Stimulated activated CD4-positive, alpha-beta T cell treated with anti-CD3 and anti-CD28 coated beads, Interleukin-12 subunit alpha, Interleukin-12 subunit beta, amount 100 ng/mL, for 48 hours (primary cell): ENCODE results near the gene AXIN1.

Experiments
- DNase-seq, 3 donors: peaks; one replicate each; pipeline ENCODE4 v3.0.0-alpha.2; 2020; ENCODE audit warnings: low read depth in 2 of 3, low spot score in 1 of 3

AXIN1 gene

DNA sequence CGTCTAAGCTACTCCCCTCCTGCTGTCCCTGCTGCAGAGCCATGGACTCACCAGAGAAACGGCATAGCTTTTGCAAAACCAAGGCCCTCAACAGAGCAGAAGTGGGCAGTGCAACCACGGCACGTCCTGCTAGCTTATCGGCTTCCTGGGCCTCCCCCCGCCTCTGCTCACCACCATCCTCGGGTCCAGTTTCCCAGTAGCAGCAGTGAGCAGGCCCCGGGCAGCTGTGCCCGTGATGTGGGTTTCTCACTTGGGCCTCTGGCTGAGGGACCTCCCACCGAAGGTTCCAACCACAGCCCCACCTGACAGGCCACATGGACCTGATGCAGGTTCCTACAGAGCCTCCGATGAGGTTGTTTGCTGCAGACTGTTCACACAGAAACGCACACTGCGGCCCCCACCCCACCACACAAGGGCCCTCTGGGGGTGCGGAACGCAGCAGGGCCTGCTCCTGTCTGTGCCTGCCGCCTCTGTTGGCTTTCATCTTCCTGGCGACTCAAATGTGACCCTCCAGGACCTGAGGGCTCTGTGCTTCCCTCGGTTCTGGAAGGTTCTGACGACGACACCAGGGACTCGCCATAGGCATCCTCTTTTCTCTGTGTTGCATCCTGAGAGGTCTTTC is 44.7 kb downstream of the AXIN1 start:
- no peak for DNase-seq

DNA sequence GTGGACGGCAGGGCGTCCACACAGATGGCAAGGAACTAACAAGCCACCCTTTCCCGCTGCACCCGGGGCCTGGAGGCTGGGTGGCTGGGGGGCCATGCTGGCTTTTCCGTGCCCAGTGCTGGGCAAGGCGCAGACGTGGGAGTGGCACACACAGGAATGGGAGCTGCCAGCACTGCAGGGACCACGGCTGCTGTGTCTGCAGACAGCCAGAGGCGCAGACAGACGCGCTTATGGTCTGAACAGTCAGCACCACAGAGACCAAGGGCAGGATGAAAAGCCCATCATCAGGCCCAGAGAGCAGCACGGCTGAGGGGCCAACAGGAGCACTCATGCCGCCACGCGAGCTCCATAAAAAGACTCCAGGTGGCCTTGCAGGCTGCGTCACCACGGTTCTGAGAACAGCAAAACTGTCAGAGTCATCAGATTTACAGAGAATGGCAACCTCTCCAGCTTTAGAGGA is 45.6 kb downstream of the AXIN1 start:
- DNase-seq = no peak

DNA sequence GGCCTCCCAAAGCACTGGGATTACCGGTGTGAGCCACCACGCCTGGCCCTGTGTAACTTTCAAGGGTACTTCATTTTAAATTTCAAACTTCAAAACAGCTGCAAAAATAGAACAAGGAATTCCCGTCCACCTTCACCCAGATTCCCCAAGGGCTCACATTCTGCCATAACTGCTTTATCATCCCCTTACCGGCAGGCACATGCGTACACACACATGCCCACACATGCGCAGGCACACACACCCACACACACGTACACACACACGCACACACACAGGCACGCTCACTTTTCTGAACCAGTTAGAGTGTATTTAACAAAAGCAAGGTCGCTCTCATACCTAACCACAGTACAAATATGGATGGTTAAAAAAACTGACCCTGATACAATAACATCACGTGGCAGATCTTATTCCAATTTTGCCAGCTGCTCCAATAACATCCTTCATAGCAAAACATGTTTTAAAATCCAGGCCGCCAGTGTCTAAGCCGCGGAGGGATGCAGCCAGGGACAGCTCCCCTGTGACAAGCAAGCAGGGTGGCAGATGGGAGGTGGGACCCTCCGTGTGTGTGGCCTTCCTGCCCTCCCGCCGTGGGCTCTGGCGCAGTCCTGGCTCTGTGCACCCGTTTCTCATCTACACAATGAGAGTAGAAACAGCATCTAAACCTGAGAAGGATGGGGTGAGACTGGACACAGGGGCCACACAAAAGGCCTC is 46.5 kb downstream of the AXIN1 start:
- no peak for DNase-seq

DNA sequence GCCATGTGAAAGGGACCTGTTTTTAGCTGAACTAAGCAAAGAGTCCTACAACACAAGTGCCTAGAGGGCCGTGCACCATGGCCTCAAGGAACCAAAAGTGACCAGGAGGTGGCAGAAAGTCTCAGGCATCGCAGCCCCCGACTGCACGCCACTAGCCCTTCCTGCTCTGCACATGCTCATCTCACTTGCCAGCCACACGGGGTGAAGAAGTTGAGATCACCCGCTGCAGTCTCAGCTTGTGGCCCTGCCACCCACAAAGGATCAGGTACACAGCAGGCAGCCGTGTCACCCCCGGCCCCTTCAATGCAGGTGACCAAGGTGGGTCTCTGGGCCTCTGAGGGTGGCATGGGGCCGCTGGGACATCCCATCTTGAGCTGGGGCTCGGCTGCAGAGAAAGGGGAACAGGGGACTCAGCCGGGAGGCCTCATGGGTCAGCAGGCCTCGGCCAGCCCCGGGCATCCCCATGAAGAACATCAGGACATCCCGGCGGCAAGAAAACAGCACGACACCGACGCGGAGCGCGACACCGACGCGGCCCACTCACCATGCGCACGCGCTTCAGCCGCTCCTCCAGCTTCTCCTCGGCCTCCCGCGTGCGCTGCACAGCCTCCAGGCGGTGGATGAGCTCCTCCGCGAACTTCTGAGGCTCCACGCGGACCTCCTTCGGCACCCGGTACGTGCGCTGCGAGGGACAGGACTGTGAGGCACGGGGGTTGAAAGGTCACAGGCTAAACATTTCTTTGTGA is 48.6 kb downstream of the AXIN1 start:
- DNase-seq = no peak

DNA sequence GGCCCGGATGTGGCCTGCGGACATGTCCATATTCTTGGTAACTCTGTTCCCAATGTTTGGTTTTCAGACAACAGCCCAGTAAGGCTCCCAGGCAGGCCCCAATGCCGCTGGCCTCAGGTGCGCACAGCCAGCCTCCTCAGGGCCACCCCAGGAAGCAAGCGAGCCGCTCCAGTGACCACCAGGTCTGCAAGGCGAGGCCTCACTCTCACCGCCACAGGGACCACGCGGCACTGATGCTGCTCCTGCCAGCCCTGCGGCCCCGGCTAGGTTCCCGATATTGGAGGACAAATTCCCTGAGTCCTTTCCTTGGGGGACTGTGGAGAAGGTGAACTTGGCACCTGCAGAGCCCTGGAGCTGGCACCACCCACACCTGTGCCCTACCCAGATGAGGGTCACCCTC is 50.6 kb downstream of the AXIN1 start:
- no peak for DNase-seq

DNA sequence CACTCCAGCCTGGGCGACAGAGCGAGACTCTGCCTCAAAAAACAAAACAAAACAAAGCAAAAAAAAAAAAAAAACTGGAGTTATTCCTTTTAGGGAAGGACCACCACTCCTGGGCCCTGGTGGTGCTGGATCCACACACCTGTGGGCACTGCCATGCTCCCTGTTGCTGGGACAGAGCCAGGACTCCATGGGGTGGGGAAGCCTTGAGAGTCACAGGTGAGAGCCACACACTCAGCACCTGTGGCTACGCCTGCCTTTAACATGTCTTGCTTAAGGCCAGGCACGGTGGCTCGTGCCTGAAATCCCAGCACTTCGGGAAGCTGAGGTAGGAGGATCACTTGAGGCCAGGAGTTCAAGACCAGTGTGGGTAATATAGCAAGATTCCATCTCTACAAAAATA is 51.3 kb downstream of the AXIN1 start:
- no peak for DNase-seq

DNA sequence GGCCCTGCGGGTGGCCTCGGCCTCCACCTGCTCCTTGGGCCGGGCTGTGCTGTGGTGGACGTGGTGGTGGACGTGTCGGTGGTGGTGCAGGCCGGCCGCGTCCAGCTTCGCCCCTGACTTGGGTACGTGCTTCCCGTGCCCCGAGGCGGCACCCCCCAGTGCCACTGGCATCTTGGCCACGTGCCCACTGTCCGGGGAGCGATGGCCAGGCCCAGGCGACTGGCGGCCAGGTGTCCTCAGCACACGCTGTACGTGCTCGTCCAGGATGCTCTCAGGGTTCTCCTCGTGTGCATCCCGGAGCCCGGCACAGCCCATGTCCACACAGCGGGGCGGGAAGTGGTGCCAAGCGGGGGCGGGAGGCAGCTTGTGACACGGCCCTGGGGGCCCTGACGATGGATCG is 54.7 kb downstream of the AXIN1 start:
- no peak for DNase-seq

DNA sequence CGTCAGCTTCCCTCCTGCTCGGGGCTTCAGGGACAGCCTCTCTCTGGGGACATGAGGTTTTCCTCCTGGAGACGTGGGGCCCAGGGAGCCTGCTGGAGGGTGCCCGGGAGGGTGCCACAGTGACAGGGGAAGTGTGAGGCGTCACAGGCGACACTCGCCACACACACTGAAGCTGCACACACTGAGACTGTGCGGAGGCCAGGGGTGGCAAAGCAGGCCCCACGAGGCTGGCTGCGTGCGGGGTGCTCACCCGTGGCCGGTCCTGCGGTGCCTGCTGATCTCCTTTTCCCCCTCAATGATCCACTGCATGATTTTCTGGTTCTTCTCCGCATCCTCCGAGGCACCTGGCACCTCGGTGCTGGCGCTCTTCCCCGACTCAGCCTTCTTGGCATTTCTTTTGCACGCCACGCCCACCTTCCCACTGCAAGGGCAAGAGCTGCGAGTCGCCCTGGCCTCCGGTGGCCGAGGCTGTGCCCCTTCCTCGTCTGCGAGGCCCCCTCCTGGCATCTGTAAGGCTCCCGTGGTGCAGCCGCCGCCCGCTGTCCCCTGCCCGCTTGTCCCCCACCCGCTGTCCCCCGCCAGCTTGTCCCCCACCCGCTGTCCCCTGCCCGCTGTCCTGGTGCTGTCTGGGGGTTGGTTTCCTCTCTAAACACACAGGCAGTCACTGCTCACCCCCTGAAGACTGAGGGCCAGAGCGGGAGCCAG is 55.6 kb downstream of the AXIN1 start:
- DNase-seq = no peak

DNA sequence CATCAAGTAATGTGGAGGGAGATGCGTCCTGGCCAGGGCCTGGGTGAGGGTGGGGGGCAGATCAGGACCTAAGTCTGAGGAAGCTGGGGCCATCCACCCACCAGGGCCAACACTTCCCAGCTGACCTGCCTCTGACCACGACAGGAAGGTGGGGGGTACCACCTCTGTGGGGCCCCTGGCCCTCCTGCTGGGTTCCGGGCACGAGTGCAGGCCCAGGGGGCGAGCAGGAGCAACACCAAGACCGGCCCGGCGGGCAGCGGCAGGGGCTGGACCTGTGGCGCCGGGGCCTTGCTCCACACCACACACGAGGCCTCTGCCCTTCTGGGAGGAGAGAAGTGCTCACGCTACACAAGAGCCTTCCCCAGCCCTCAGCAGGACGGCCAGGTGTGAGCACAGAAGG is 56.2 kb downstream of the AXIN1 start:
- DNase-seq = no peak

DNA sequence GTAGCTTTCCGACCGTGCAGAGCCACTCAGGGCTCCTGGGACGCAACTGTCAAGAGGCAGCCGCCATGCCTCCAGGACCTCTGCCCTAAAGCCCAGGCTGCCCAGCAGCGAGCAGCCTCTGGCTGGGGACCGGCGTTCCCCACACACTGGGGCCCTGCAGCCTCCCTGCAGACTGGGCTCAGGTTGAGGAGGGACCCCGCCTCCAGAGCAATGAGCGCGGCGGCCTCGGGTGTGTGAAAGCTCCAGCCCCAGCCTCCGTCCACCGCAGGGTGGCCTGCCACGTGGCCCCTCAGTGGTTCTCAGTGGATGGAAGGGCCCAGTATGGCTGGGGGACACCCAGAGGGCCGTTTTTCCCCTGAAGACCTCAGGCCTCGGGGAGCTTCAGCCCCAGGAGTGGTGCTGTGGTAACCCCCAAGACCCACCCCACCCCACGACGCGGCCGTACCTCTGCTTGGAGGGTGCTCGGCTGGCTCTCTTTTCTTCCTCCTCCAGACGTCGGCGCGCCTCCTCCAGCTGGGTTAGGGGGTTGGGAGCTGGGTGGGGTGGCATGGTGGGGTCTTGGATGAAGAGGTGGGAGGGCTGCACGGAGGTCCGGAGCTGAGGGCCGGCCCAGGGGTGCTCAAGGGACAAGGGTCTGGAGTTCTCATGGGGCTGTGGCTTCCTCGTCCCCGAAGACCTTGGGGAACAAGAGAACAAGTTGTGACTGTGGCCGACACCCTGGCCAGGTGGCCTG is 59.3 kb downstream of the AXIN1 start:
- no peak for DNase-seq

DNA sequence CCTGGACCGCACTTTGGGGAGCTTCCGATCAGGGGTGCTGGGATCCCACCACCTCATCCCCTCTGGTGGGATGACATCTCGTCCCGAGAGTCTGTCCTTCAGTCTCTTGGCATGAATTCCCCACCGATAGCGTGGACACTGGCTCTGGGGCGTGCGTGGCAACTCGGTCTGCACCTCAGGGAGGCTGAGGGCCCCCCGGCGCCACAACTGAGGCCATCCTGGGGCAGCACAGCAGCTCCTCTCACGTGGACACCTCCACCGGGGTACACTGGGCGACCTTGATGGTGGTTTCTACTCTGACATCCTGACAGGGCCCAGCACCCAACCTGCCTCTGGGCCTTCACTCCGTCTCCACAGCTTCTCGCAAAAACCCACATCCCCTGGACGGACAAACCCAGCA is 61.0 kb downstream of the AXIN1 start:
- no peak for DNase-seq

DNA sequence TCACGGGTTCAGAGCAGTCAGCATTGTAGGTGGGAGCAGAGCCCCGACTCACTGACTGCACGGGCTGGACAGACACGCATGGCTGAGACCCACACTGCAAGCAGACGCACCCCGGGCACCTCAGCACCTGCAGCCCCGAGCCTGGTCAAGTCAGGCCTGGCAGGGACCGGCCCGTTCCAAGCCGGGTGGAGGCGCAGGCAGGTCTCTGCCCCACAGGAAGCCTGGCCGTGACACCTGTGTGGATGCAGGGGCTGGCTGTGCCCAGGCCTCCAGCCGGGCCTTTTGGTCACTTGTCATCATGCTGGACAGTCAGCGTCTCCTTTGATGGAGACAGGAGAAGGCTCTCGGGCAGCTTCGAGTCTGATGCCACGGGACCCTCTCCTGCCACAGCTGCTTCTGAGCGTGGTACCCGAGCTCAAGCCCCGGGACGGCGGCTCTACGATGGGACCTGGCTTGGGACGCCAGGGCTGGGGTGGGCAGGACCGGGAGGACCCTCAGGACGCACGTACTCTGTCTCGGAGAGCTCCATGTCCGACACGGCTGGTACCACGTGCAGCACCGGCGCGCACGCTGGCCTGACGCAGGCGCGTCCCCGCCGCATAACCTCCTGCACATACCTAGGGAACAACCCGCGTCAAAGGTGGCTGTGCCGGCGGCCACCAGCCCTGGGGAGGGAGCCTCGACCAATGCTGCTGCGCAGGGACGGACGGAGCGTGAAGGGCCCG is 61.7 kb downstream of the AXIN1 start:
- DNase-seq = no peak

DNA sequence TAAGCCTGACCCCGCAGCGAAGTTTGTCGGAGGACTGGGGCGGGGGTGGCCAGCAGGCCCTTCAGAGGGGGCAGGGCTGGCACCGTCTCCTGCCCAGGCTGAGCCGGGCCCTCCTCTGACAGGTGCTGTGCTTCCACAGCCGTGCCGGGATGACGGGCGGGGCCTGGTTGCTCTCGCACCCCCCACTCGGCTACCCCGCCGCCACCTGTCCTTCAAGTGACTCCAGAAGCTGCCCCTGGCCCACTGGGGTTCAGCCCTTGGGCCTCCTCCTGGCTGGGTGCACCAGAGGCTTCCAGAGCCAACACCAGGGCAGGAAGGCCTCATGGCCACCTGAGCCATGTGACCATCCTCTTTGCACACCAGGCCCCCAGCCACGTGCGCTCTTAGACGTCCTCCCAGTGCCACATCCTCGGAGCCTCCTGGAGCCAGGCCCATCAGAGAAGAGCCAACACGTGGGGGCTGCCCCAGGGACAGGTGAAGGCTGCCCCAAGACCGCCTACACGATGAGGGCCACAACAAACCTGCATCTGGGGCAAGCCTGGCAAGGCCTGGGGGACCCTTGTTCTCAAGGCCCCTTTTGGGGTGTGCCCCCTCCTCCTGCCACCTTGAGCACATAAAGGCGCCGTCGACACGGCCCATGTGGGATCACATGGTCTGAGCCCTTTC is 62.4 kb downstream of the AXIN1 start:
- DNase-seq = no peak

DNA sequence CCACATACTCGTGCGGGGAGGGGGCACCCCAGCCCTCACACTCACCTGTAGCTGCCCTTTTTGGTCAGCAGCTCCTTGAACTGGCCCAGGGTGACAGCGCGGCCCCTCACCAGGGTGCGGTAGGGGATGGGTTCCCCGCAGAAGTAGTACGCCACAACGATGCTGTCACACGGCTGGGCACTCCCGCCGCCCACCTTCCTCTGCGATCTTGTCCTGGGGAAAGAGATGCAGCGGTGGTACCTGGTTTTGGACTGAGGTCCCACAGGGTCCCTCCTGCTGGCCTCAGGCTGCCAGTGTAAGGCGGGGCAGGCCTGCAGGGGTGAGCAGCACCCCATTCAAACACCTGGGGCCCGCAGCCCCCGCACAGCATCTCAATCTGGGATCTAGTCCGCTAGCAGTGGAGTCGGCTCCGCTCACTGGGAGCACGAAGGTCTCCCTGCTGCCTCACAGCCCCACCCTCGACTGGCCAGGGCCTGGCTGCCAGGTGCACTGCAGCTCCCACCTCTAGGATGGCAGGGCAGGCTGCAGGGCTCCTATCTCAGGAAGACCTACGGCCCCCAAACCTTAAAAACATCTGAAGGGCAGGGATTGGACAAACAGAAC is 63.0 kb downstream of the AXIN1 start:
- DNase-seq = no peak

DNA sequence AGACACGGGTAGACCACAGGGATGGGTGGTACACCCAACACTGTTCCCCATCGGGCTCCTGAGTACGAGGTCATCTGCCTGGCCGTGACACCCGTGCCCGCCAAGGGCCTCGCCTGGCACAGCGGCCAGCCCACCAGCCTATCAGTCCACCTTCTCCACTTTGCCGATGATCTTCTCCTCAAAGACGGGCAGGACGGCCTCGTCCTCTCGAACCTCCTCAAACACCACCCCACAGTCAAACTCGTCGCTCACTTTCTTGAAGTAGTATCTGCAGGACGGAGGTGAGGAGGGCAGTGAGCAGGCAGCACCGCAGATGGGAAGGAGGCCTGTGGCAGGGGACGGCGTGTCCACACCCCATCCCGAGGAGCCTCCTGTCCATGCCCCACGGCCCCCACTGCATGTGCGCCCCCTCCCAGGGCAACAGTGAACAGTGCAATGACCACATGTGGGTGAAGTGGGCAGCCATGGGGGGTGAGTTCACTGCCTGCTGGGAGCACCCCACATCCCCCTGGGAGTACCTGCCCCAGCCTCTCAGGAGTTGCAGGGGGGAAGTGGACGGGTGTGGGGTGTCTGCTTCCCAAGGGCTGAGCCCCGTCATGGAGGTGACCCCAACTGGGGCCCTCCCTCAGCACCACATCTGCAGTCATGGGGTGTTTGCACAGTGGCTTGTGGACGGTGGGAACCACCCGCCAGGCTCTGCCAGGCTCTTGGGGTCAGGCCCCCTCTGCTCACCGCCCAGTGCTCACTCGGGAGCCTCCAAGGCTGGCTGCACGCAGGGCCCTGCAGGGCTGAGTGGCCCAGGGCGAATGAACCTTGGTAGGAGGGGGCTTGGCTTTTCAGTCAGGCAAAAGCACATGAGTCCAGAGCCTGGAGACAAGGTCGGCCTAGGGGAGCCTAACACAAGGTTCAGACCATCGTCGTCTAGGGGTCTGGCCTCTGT is 64.3 kb downstream of the AXIN1 start:
- no peak for DNase-seq

DNA sequence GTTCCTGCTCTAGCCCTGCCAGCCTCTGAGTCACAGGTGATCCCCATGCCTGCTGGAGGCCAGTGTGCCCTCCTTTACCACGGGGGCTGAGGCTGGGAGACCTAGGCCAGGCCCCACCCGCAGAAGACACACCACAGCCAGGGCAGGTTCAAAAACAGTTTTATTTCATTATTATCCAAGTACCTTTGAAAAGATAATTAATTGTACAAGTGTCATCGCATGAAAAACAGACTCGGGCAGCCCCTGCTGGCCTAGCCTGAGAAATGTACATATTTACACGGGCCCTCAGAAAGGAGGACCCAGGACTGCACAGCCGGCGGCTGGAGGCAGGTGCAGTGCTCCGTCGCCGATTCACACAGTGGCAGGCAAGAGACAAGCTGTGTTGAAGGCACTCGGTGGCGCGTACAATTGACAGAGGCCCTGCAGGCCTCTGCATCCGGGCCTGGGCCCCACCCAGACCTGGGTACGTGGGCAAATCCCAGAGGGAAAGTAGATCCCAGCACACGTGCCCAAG is 65.2 kb downstream of the AXIN1 start:
- DNase-seq = no peak

DNA sequence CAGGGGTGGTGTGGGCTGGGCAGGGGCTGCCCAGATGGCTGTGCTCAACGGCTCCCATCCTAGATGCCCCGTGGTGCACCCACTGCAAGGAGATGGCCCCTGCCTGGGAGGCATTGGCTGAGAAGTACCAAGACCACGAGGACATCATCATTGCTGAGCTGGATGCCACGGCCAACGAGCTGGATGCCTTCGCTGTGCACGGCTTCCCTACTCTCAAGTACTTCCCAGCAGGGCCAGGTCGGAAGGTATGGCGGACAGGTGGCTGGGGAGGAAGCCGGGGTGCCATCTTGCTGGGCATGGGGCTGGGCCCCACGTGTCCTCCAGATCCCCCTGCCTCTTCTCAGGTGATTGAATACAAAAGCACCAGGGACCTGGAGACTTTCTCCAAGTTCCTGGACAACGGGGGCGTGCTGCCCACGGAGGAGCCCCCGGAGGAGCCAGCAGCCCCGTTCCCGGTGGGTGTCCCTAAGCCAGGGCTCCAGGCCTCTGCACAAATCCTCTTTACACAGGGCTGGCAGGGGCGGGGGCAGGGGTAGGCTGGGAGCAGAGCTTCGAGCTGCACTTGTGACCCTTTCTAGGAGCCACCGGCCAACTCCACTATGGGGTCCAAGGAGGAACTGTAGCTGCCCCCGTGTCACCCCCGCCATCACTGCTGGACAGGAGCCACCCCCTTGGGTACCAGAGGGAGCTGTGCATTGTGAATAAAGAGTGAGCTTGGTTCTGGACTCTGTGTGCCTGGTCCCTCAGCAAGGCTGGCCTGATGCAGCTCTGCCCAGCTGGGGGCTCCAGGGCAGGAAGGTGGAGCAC is 65.8 kb downstream of the AXIN1 start:
- no peak for DNase-seq
